ENCODE results near the gene CHD9NB.
"Not testable (repeated sequence)": the region's sequence is repeated elsewhere in the genome, so short reads cannot be mapped to it uniquely, and the experiment has no call there.

Gene CHD9NB

GRCh38 chr16:53056392-53056881, 3.7 kb upstream of the CHD9NB start:
- Histone ChIP-seq H3K27me3 (no peaks in the 10 kb centered on the region), H3K4me3 (ENCODE audit: low read depth, low read length) (0 out of 2 replicates have a peak overlapping the region, but pooled peaks have one; percentile 4), H3K4me1 (no peaks in the 10 kb centered on the region; the same call in 1 of the 2 replicates), H3K36me3 (no peaks in the 10 kb centered on the region), H3K9me3 (no peaks in the 10 kb centered on the region)
- DNase-seq, result no peak
- TF ChIP-seq CTCF (IDR thresholded peaks at IDR 0.05; ENCODE audit: low read depth, low read length), result no peak

- no peak for TF ChIP-seq CTCF (IDR thresholded peaks at IDR 0.05; ENCODE audit: low read depth, low read length)
- Histone ChIP-seq H3K9me3 (no peaks in the 10 kb centered on the region), H3K4me1 (no peaks in the 10 kb centered on the region; the same call in 1 of the 2 replicates), H3K4me3 (ENCODE audit: low read depth, low read length) (peak overlapping the region; percentile 81), H3K27me3 (no peaks in the 10 kb centered on the region), H3K36me3 (no peaks in the 10 kb centered on the region)
- peak; percentile 26 for DNase-seq
These were observed 3.1 kb upstream of the CHD9NB start for GRCh38 chr16:53055541-53056391.

- peak; percentile 95 for TF ChIP-seq CTCF (IDR thresholded peaks at IDR 0.05; ENCODE audit: low read depth, low read length)
These were observed 2.2 kb upstream of the CHD9NB start, which contains the start of gene CHD9 for GRCh38 chr16:53054670-53055485. CHD9 (plus strand) TSS chr16:53054991; CDS start chr16:53156090, 101,099 bp downstream.

GRCh38 chr16:53053967-53054669, 1.4 kb upstream of the CHD9NB start:
- Histone ChIP-seq H3K9me3 (no peaks in the 10 kb centered on the region), H3K27me3 (no peaks in the 10 kb centered on the region), H3K4me3 (ENCODE audit: low read depth, low read length) (peak overlapping the region; percentile 81), H3K4me1 (no peaks in the 10 kb centered on the region; the same call in 1 of the 2 replicates), H3K36me3 (no peaks in the 10 kb centered on the region)
- TF ChIP-seq CTCF (IDR thresholded peaks at IDR 0.05; ENCODE audit: low read depth, low read length), result no peak
- DNase-seq, result peak; percentile 24

More at GRCh38 chr16:53054670-53055485, 2.2 kb upstream of the CHD9NB start, which contains the start of gene CHD9:
- Histone ChIP-seq H3K27me3 (no peaks in the 10 kb centered on the region), H3K4me3 (ENCODE audit: low read depth, low read length) (peak within 1 kb of the TSS; percentile 81), H3K36me3 (no peaks in the 10 kb centered on the region), H3K4me1 (no peaks in the 10 kb centered on the region; the same call in 1 of the 2 replicates), H3K9me3 (no peaks in the 10 kb centered on the region)
- DNase-seq, result peak; percentile 88

GRCh38 chr16:53051255-53051654, 1.4 kb downstream of the CHD9NB start:
- H3K4me3 ChIP-seq (ENCODE audit: low read depth, low read length); DNase-seq; H3K9me3 ChIP-seq; H3K4me1 ChIP-seq; H3K27me3 ChIP-seq; H3K36me3 ChIP-seq: not testable (repeated sequence)

Data from BE2C (cell line).